ENCODE results near the gene ZNF467.

DNA sequence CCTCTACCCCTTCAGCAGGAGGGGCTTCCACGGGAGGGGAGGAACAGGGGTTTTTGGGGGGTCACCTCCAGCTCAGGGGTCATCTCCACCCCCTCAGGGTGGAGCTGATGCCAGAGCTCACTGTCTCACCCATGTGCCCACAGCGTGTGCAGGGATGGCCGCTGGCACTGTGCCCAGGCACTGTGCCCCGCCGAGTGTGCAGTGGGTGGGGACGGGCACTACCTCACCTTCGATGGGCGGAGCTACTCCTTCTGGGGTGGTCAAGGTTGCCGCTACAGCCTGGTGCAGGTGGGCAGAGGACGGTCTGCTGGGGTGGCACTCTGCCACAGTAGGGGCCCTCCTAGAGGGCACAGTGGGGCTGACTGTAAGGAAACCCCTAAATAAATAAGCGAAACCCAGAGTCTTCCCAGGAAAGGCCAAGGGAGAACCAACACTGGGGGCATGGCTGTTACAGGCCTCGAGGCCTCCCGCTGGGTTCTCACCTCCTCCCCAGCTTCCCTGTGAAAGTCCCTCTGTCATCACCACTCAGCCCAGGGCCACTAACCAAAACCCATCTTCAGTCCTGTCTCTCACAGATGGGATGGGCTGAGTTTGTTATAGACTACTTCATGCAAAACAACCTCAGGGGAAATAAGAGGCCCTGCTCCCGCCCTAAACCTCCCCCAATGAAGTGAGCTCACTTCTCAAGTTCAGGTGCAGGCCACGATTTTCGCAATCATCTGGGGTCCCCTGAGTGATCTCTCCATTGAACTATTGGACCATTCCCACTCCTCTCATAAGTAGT is 7.4 kb upstream of the ZNF467 start:
- no peak for TF ChIP-seq POLR2A (IDR thresholded peaks at IDR 0.05)
- TF ChIP-seq, protein P1, sequence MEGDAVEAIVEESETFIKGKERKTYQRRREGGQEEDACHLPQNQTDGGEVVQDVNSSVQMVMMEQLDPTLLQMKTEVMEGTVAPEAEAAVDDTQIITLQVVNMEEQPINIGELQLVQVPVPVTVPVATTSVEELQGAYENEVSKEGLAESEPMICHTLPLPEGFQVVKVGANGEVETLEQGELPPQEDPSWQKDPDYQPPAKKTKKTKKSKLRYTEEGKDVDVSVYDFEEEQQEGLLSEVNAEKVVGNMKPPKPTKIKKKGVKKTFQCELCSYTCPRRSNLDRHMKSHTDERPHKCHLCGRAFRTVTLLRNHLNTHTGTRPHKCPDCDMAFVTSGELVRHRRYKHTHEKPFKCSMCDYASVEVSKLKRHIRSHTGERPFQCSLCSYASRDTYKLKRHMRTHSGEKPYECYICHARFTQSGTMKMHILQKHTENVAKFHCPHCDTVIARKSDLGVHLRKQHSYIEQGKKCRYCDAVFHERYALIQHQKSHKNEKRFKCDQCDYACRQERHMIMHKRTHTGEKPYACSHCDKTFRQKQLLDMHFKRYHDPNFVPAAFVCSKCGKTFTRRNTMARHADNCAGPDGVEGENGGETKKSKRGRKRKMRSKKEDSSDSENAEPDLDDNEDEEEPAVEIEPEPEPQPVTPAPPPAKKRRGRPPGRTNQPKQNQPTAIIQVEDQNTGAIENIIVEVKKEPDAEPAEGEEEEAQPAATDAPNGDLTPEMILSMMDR (IDR thresholded peaks at IDR 0.05), result no peak

All from body of pancreas (tissue), 4 donors.